ENCODE data around the gene SLC18A2. TPM values are rescaled to one million over a fixed set of nuclear protein-coding genes. Genes with fewer than 3 reads are reported as not detected.

Gene SLC18A2
- total and polyA plus RNA-seq, 2 donors (not counting 1 experiment from before 2014, with no cell fraction given): under 0.01 TPM; not detected in 1

DNA sequence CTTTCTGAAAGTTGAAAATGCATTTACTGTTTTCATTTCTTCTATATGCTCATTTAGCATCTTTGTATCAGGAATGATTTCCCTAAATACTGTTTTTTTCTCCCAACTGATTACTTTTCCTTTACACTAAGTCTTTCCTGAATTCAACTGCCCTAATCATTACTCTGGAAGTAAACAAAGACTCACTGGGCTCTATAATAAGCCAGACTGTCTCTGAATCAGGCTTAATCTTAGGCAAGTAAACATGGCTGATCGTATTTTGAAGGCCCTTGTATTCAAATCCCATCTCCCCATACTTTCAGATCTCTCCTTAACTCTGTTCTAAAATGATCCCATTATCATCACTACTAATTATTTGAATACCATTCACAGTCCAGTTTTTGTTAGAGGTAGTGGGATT, 72.7 kb downstream of the SLC18A2 start:
- H2AFZ ChIP-seq (ENCODE audit: low read length): no peak overlapping the region
- no peaks in the 10 kb centered on the region for H3K36me3 ChIP-seq (ENCODE audit: control insufficient read depth, insufficient read depth, low read length)
- TF ChIP-seq CTCF (conservative IDR thresholded peaks at IDR 0.05 in 1 of 2, IDR thresholded peaks at IDR 0.05 in 1 of 2; ENCODE audit: low read depth in 1 of 2, low read length in 2 of 2) (no peak), EZH2 (IDR thresholded peaks at IDR 0.05; ENCODE audit: low read length, missing control alignments) (no peak)
- H3K4me2 ChIP-seq (ENCODE audit: extremely low read depth, insufficient read depth, low read length): no peak overlapping the region
- no peaks in the 10 kb centered on the region for H3K27me3 ChIP-seq (ENCODE audit: control insufficient read depth, insufficient read depth, low read length)
- H3K4me1 ChIP-seq (ENCODE audit: control insufficient read depth, extremely low read depth, insufficient read depth, low read length): no peaks in the 10 kb centered on the region
- no peaks in the 10 kb centered on the region for H4K20me1 ChIP-seq (ENCODE audit: control insufficient read depth, extremely low read depth, insufficient read depth, low read length)
- no peak for DNase-seq (ENCODE audit: low read depth in 2 of 2)
- H3K9ac ChIP-seq (ENCODE audit: insufficient read depth, low read length): no peak overlapping the region
- H3K4me3 ChIP-seq (replicated peaks in 1 of 4; ENCODE audit: control extremely low read depth in 1 of 4, insufficient read depth in 1 of 4, low read depth in 3 of 4, low read length in 4 of 4): no peak overlapping the region
- H3K9me3 ChIP-seq (ENCODE audit: control insufficient read depth, insufficient read depth, low read depth, low read length): no peaks in the 10 kb centered on the region
- no peak overlapping the region for H3K27ac ChIP-seq (ENCODE audit: insufficient read depth, low read length)
- H3K79me2 ChIP-seq (ENCODE audit: control insufficient read depth, insufficient read depth, low read length): no peaks in the 10 kb centered on the region

DNA sequence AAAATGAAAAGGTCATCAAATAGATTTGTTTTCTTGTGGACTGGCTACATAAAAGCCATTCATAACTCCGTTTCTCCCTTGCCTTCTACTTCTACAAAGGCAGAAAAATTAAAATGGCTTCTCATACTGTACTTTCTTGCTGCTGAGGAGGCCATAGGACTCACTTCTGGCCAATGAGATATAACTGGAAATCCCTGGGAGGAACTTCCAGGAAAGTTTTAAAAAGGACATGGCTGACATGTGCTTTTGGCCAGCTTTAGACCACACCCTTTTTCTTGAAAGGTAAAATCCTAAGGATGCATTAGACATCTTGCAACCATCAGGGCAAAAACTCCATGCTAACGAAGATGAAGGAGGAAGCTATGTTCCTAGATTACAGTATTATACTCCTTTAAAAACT, 75.8 kb downstream of the SLC18A2 start:
- no peak overlapping the region for H3K4me2 ChIP-seq (ENCODE audit: extremely low read depth, insufficient read depth, low read length)
- no peaks in the 10 kb centered on the region for H4K20me1 ChIP-seq (ENCODE audit: control insufficient read depth, extremely low read depth, insufficient read depth, low read length)

GRCh38 chr10:117318909-117319308, 78.0 kb downstream of the SLC18A2 start:
- no peaks in the 10 kb centered on the region for H3K9me3 ChIP-seq (ENCODE audit: control insufficient read depth, insufficient read depth, low read depth, low read length)
- H3K4me1 ChIP-seq (ENCODE audit: control insufficient read depth, extremely low read depth, insufficient read depth, low read length): no peaks in the 10 kb centered on the region
- no peak overlapping the region for H3K27ac ChIP-seq (ENCODE audit: insufficient read depth, low read length)
- H3K4me2 ChIP-seq (ENCODE audit: extremely low read depth, insufficient read depth, low read length): no peak overlapping the region
- no peaks in the 10 kb centered on the region for H4K20me1 ChIP-seq (ENCODE audit: control insufficient read depth, extremely low read depth, insufficient read depth, low read length)
- H3K4me3 ChIP-seq (replicated peaks in 1 of 4; ENCODE audit: control extremely low read depth in 1 of 4, insufficient read depth in 1 of 4, low read depth in 3 of 4, low read length in 4 of 4): no peak overlapping the region
- H3K36me3 ChIP-seq (ENCODE audit: control insufficient read depth, insufficient read depth, low read length): no peaks in the 10 kb centered on the region
- H3K9ac ChIP-seq (ENCODE audit: insufficient read depth, low read length): no peak overlapping the region
- H3K27me3 ChIP-seq (ENCODE audit: control insufficient read depth, insufficient read depth, low read length): no peaks in the 10 kb centered on the region
- H2AFZ ChIP-seq (ENCODE audit: low read length): no peak overlapping the region
- peak in 1 of 2 donors; percentile 54 for DNase-seq (ENCODE audit: low read depth in 2 of 2)
- H3K79me2 ChIP-seq (ENCODE audit: control insufficient read depth, insufficient read depth, low read length): no peaks in the 10 kb centered on the region
- TF ChIP-seq EZH2 (IDR thresholded peaks at IDR 0.05; ENCODE audit: low read length, missing control alignments) (no peak), CTCF (conservative IDR thresholded peaks at IDR 0.05 in 1 of 2, IDR thresholded peaks at IDR 0.05 in 1 of 2; ENCODE audit: low read depth in 1 of 2, low read length in 2 of 2) (peak in 1 of 2 donors; percentile 49)

More for the DNA sequence above, 75.8 kb downstream of the SLC18A2 start:
- Histone ChIP-seq H3K36me3 (ENCODE audit: control insufficient read depth, insufficient read depth, low read length) (no peaks in the 10 kb centered on the region), H3K4me3 (replicated peaks in 1 of 4; ENCODE audit: control extremely low read depth in 1 of 4, insufficient read depth in 1 of 4, low read depth in 3 of 4, low read length in 4 of 4) (no peak overlapping the region), H2AFZ (ENCODE audit: low read length) (no peak overlapping the region), H3K9ac (ENCODE audit: insufficient read depth, low read length) (no peak overlapping the region), H3K4me1 (ENCODE audit: control insufficient read depth, extremely low read depth, insufficient read depth, low read length) (no peaks in the 10 kb centered on the region), H3K79me2 (ENCODE audit: control insufficient read depth, insufficient read depth, low read length) (no peaks in the 10 kb centered on the region), H3K27ac (ENCODE audit: insufficient read depth, low read length) (no peak overlapping the region), H3K9me3 (ENCODE audit: control insufficient read depth, insufficient read depth, low read depth, low read length) (no peaks in the 10 kb centered on the region), H3K27me3 (ENCODE audit: control insufficient read depth, insufficient read depth, low read length) (no peaks in the 10 kb centered on the region)
- DNase-seq (ENCODE audit: low read depth in 2 of 2): no peak
- TF ChIP-seq EZH2 (IDR thresholded peaks at IDR 0.05; ENCODE audit: low read length, missing control alignments) (no peak), CTCF (conservative IDR thresholded peaks at IDR 0.05 in 1 of 2, IDR thresholded peaks at IDR 0.05 in 1 of 2; ENCODE audit: low read depth in 1 of 2, low read length in 2 of 2) (no peak)

All from fibroblast of lung (primary cell).